Ovary (tissue), 3 donors: ENCODE data around the gene VGLL2.
"Not testable (repeated sequence)": the region's sequence is repeated elsewhere in the genome, so short reads cannot be mapped to it uniquely, and the experiment has no call there.

ENCODE experiments used
- EP300 ChIP-seq: sonication (generic); formaldehyde crosslinking; IDR thresholded peaks from one replicate; pipeline ENCODE4 v1.6.1; 2017; ENCODE audit warnings: antibody characterized with exemption
- TF ChIP-seq, protein P1 (sequence below), 3 donors: fragments of 450-650 bp in 2 of 3; fragments of 200-600 bp in 1 of 3; IDR thresholded peaks; one replicate each; pipeline versions ENCODE4 v1.5.1 to v1.8.0; 2016 to 2022; ENCODE audit warnings: antibody characterized with exemption in 3 of 3, mild to moderate bottlenecking in 1 of 3
- donor health status: DM: no; HTN: no; CAD: no.

DNA sequence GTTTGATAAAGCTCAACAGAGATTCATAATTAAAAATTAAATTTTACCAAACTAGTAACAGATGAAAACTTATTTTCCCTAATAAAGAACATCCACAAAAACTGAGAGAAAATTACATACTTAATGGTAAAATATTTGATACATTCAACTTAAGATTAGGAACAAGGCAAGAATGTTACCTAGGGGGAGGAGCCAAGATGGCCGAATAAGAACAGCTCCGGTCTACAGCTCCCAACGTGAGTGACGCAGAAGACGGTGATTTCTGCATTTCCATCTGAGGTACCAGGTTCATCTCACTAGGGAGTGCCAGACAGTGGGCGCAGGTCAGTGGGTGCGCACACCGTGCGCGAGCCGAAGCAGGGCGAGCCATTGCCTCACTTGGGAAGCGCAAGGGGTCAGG lies 20.8 kb upstream of the VGLL2 start:
- TF ChIP-seq, protein P1, sequence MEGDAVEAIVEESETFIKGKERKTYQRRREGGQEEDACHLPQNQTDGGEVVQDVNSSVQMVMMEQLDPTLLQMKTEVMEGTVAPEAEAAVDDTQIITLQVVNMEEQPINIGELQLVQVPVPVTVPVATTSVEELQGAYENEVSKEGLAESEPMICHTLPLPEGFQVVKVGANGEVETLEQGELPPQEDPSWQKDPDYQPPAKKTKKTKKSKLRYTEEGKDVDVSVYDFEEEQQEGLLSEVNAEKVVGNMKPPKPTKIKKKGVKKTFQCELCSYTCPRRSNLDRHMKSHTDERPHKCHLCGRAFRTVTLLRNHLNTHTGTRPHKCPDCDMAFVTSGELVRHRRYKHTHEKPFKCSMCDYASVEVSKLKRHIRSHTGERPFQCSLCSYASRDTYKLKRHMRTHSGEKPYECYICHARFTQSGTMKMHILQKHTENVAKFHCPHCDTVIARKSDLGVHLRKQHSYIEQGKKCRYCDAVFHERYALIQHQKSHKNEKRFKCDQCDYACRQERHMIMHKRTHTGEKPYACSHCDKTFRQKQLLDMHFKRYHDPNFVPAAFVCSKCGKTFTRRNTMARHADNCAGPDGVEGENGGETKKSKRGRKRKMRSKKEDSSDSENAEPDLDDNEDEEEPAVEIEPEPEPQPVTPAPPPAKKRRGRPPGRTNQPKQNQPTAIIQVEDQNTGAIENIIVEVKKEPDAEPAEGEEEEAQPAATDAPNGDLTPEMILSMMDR (IDR thresholded peaks at IDR 0.05) = not testable (repeated sequence)
- TF ChIP-seq EP300 = not testable (repeated sequence)
